Neuronal stem cell (in vitro differentiated cells): Measurements from ENCODE around the gene NHS.
A peak's percentile ranks its signal among the peaks of the same experiment; 100 is the strongest.

Source experiments
- DNase-seq: peaks from one replicate; pipeline ENCODE4 v3.0.0-alpha.2; 2013; ENCODE audit warnings: low spot score
- H2AFZ ChIP-seq: one replicate; pipeline ENCODE4 v1.6.1; 2013; ENCODE audit warnings: mild to moderate bottlenecking, low read length, inconsistent platforms
- H2AK5ac ChIP-seq: 2 replicates; pipeline ENCODE4 v1.6.1; 2013; ENCODE audit warnings: low read depth, mild to moderate bottlenecking, inconsistent platforms, low read length, moderate library complexity, mixed read lengths
- H2BK120ac ChIP-seq: 2 replicates; pipeline ENCODE4 v1.6.1; 2013; ENCODE audit warnings: low read depth, mild to moderate bottlenecking, inconsistent platforms, low read length, moderate library complexity, mixed read lengths
- H2BK12ac ChIP-seq: one replicate; pipeline ENCODE4 v1.6.1; 2013; ENCODE audit warnings: low read length, inconsistent platforms
- H2BK15ac ChIP-seq: 2 replicates; pipeline ENCODE4 v1.6.1; 2013; ENCODE audit warnings: mild to moderate bottlenecking, low read length, inconsistent platforms, mixed read lengths
- H2BK5ac ChIP-seq: one replicate; pipeline ENCODE4 v1.6.1; 2013; ENCODE audit warnings: inconsistent platforms, mild to moderate bottlenecking, low read length, moderate library complexity
- H3K14ac ChIP-seq: one replicate; pipeline ENCODE4 v1.6.1; 2013; ENCODE audit warnings: low read length, inconsistent platforms
- H3K18ac ChIP-seq: 2 replicates; pipeline ENCODE4 v1.6.1; 2013; ENCODE audit warnings: low read length, inconsistent platforms
- H3K23ac ChIP-seq: 2 replicates; pipeline ENCODE4 v1.6.1; 2013; ENCODE audit warnings: low read depth, mild to moderate bottlenecking, mixed read lengths, low read length, inconsistent platforms; ENCODE audit not compliant: poor library complexity
- H3K27ac ChIP-seq: replicated peaks from 3 replicates; pipeline ENCODE4 v1.5.1; 2013; ENCODE audit warnings: low read length, inconsistent platforms
- H3K27me3 ChIP-seq, 3 experiments: 2 replicates each; pipeline ENCODE4 v1.6.1; 2013; ENCODE audit warnings: low read length in 3 of 3, mild to moderate bottlenecking in 2 of 3, inconsistent platforms in 1 of 3, low read depth in 1 of 3, mixed read lengths in 1 of 3, moderate library complexity in 1 of 3; ENCODE audit not compliant: control insufficient read depth in 3 of 3, insufficient read depth in 3 of 3
- H3K36me3 ChIP-seq, 2 donors: replicated peaks in 1 of 2; 2 replicates each; pipeline ENCODE4 v1.6.1; 2013; ENCODE audit warnings: low read length in 2 of 2; ENCODE audit not compliant: control insufficient read depth in 2 of 2, insufficient read depth in 2 of 2
- H3K4ac ChIP-seq: 2 replicates; pipeline ENCODE4 v1.6.1; 2013; ENCODE audit warnings: inconsistent platforms, mild to moderate bottlenecking, low read length, moderate library complexity
- H3K4me1 ChIP-seq, 2 donors: 1 replicate in 1 of 2; 2 replicates in 1 of 2; pipeline ENCODE4 v1.6.1; 2013; ENCODE audit warnings: low read length in 2 of 2, low read depth in 1 of 2; ENCODE audit not compliant: control insufficient read depth in 2 of 2, insufficient read depth in 1 of 2
- H3K4me2 ChIP-seq: one replicate; pipeline ENCODE4 v1.6.1; 2013; ENCODE audit warnings: mild to moderate bottlenecking, low read length, inconsistent platforms; ENCODE audit not compliant: insufficient read depth, poor library complexity, severe bottlenecking
- H3K4me3 ChIP-seq, 2 donors: 2 replicates each; pipeline ENCODE4 v1.5.1; 2013; ENCODE audit warnings: low read length in 2 of 2, mild to moderate bottlenecking in 2 of 2, inconsistent platforms in 1 of 2, moderate library complexity in 1 of 2
- H3K79me1 ChIP-seq: one replicate; pipeline ENCODE4 v1.6.1; 2013; ENCODE audit warnings: low read depth, mild to moderate bottlenecking, inconsistent platforms, low read length, moderate library complexity
- H3K9ac ChIP-seq: one replicate; pipeline ENCODE4 v1.6.1; 2013; ENCODE audit warnings: mild to moderate bottlenecking, low read depth, low read length, inconsistent platforms; ENCODE audit not compliant: poor library complexity
- H3K9me3 ChIP-seq, 2 donors: replicated peaks in 1 of 2; 2 replicates each; pipeline versions ENCODE3 to v1.6.1; 2013; ENCODE audit warnings: low read length in 2 of 2, mild to moderate bottlenecking in 2 of 2, inconsistent platforms in 1 of 2, low read depth in 1 of 2, mixed read lengths in 1 of 2, moderate library complexity in 1 of 2; ENCODE audit not compliant: control insufficient read depth in 2 of 2, insufficient read depth in 1 of 2
- H4K8ac ChIP-seq: one replicate; pipeline ENCODE4 v1.6.1; 2013; ENCODE audit warnings: low read depth, mild to moderate bottlenecking, inconsistent platforms, low read length, moderate library complexity
- H4K91ac ChIP-seq: one replicate; pipeline ENCODE4 v1.6.1; 2013; ENCODE audit warnings: low read length, low read depth, mild to moderate bottlenecking, inconsistent platforms; ENCODE audit not compliant: poor library complexity
- WGBS, 2 donors: extraction: QIAGEN DNeasy Blood & Tissue Kit; methylation state at CpG; one replicate each; pipeline ENCODE4 v1.1.7; 2013; ENCODE audit warnings: missing lambda C conversion rate in 2 of 2, mixed read lengths in 1 of 2; ENCODE audit not compliant: insufficient read length in 2 of 2, insufficient replicate concordance in 1 of 2; ENCODE audit errors: extremely low coverage in 2 of 2; 5-methylcytosine and 5-hydroxymethylcytosine counted together

Gene NHS

DNA sequence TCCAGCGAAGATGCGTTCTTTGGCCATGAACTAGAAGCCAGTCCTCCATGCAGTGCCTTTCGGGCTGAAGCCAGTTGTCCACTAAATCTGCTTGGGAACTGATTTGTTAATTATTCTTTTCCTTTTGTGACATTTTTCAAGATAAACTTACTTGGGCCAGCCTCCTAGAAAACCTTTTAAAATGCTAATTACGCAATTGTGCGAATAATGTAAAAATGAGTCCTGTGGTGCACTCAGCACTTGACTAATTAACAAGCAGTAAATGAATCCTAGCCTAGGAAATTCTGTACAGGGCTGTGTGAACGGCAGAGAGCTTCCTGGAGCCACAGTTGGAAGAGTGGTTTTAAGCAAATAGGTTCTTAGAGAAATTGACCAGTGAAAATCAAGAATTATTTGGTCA is 212.4 kb downstream of the NHS start:
- H3K4me1 ChIP-seq = peaks cover 0 to 1% of the 10 kb centered on the region in 2 donors
- no peak overlapping the region for H2AK5ac ChIP-seq

GRCh38 chrX:17588303-17588702 is 213.3 kb downstream of the NHS start:
- Histone ChIP-seq H4K8ac (no peak overlapping the region), H3K27me3 (no peaks in the 10 kb centered on the region)
- no CpG with 5 or more reads among the region's 3 CpGs for WGBS, 2 donors

More for the DNA sequence above, 212.4 kb downstream of the NHS start:
- Histone ChIP-seq H3K4ac (no peak overlapping the region), H4K8ac (no peak overlapping the region), H3K27me3 (no peaks in the 10 kb centered on the region), H3K4me3 (no peak overlapping the region), H3K36me3 (no peaks in the 10 kb centered on the region), H3K27ac (no peak overlapping the region), H3K18ac (no peak overlapping the region), H3K23ac (no peak overlapping the region), H2BK120ac (no peak overlapping the region), H3K9me3 (no peaks in the 10 kb centered on the region), H2BK12ac (no peak overlapping the region), H3K79me1 (no peaks in the 10 kb centered on the region), H3K4me2 (no peak overlapping the region), H2AFZ (no peak overlapping the region), H3K14ac (no peak overlapping the region), H3K9ac (no peak overlapping the region), H2BK15ac (no peak overlapping the region), H4K91ac (no peak overlapping the region), H2BK5ac (no peak overlapping the region)
- no peak for DNase-seq
- WGBS, 2 donors = no CpG with 5 or more reads among the region's 6 CpGs

GRCh38 chrX:17590892-17591740 is 216.1 kb downstream of the NHS start:
- Histone ChIP-seq H2BK5ac (no peak overlapping the region), H2BK12ac (no peak overlapping the region), H2AFZ (peak overlapping the region; percentile 25), H2BK120ac (no peak overlapping the region), H3K27ac (no peak overlapping the region), H3K23ac (no peak overlapping the region), H2BK15ac (no peak overlapping the region), H4K91ac (no peak overlapping the region), H3K4me2 (no peak overlapping the region), H4K8ac (no peak overlapping the region), H3K27me3 (peaks cover 0 to 3% (median 0%) of the 10 kb centered on the region in 3 experiments), H3K18ac (no peak overlapping the region), H3K36me3 (no peaks in the 10 kb centered on the region), H3K9me3 (no peaks in the 10 kb centered on the region), H3K79me1 (no peaks in the 10 kb centered on the region), H3K4ac (no peak overlapping the region), H3K4me3 (no peak overlapping the region), H3K4me1 (peaks cover 0 to 1% of the 10 kb centered on the region in 2 donors), H2AK5ac (no peak overlapping the region), H3K14ac (no peak overlapping the region), H3K9ac (no peak overlapping the region)
- peak; percentile 15 for DNase-seq
- no CpG with 5 or more reads among the region's 9 CpGs for WGBS, 2 donors

More at GRCh38 chrX:17588303-17588702, 213.3 kb downstream of the NHS start:
- Histone ChIP-seq H3K14ac (no peak overlapping the region), H2BK5ac (no peak overlapping the region), H2BK15ac (no peak overlapping the region), H2AK5ac (no peak overlapping the region), H3K4ac (no peak overlapping the region), H2AFZ (no peak overlapping the region), H3K4me2 (no peak overlapping the region), H3K36me3 (no peaks in the 10 kb centered on the region), H3K27ac (no peak overlapping the region), H2BK120ac (no peak overlapping the region), H3K23ac (no peak overlapping the region), H3K4me1 (peaks cover 0 to 1% of the 10 kb centered on the region in 2 donors), H3K18ac (no peak overlapping the region), H4K91ac (no peak overlapping the region), H3K9me3 (no peaks in the 10 kb centered on the region), H3K79me1 (no peaks in the 10 kb centered on the region), H2BK12ac (no peak overlapping the region), H3K9ac (no peak overlapping the region), H3K4me3 (no peak overlapping the region)
- DNase-seq = no peak

GRCh38 chrX:17591741-17592110 is 216.7 kb downstream of the NHS start:
- H3K18ac ChIP-seq = no peak overlapping the region

More at GRCh38 chrX:17591741-17592110, 216.7 kb downstream of the NHS start:
- no peak overlapping the region for H2BK120ac ChIP-seq
- no peak overlapping the region for H3K27ac ChIP-seq
- no peak overlapping the region for H2BK12ac ChIP-seq
- no peak overlapping the region for H3K4ac ChIP-seq
- H4K8ac ChIP-seq = no peak overlapping the region
- H2BK5ac ChIP-seq = no peak overlapping the region
- H4K91ac ChIP-seq = no peak overlapping the region
- H3K79me1 ChIP-seq = no peaks in the 10 kb centered on the region
- no peak overlapping the region for H3K9ac ChIP-seq
- peaks cover 0 to 1% of the 10 kb centered on the region in 2 donors for H3K4me1 ChIP-seq
- no peaks in the 10 kb centered on the region for H3K9me3 ChIP-seq
- H3K4me3 ChIP-seq = no peak overlapping the region
- no peak overlapping the region for H3K14ac ChIP-seq
- H3K27me3 ChIP-seq = peaks cover 0 to 3% (median 0%) of the 10 kb centered on the region in 3 experiments
- no peak overlapping the region for H2AK5ac ChIP-seq
- H3K36me3 ChIP-seq = no peaks in the 10 kb centered on the region
- H3K23ac ChIP-seq = no peak overlapping the region
- no CpG with 5 or more reads among the region's 4 CpGs for WGBS, 2 donors
- H2BK15ac ChIP-seq = no peak overlapping the region
- H3K4me2 ChIP-seq = no peak overlapping the region
- no peak overlapping the region for H2AFZ ChIP-seq
- DNase-seq = no peak
